ENCODE data around the gene PALM.

Gene PALM

GRCh38 chr19:789701-790060 lies 80.9 kb downstream of the PALM start:
- H3K36me3 ChIP-seq (replicated peaks; ENCODE audit: low read depth, low read length), result no peaks in the 10 kb centered on the region
- H3K4me2 ChIP-seq (ENCODE audit: low read length), result no peak overlapping the region
- no peak overlapping the region for H3K9ac ChIP-seq (ENCODE audit: low read length)
- H3K9me3 ChIP-seq (ENCODE audit: insufficient read depth, low read length), result no peaks in the 10 kb centered on the region
- no peaks in the 10 kb centered on the region for H3K4me1 ChIP-seq (ENCODE audit: low read length)
- H3K27ac ChIP-seq (ENCODE audit: low read length), result no peak overlapping the region
- no peaks in the 10 kb centered on the region for H3K27me3 ChIP-seq (ENCODE audit: low read depth, low read length)
- H3K79me2 ChIP-seq (ENCODE audit: low read length), result no peaks in the 10 kb centered on the region
- no peak overlapping the region for H2AFZ ChIP-seq (ENCODE audit: low read depth, low read length)
- H4K20me1 ChIP-seq (ENCODE audit: insufficient read depth, low read length), result no peaks in the 10 kb centered on the region
- TF ChIP-seq EZH2phosphoT487 (IDR thresholded peaks at IDR 0.05; ENCODE audit: low read depth) (no peak), CTCF (IDR thresholded peaks at IDR 0.05; ENCODE audit: low read depth, low read length) (no peak)
- no peak overlapping the region for H3K4me3 ChIP-seq (ENCODE audit: low read length)

- H3K9ac ChIP-seq (ENCODE audit: low read length), result no peak overlapping the region
These were observed 82.4 kb downstream of the PALM start for GRCh38 chr19:791007-791566.

GRCh38 chr19:791567-792305 lies 83.0 kb downstream of the PALM start:
- no peaks in the 10 kb centered on the region; the same call in 1 of the 2 replicates for H3K4me1 ChIP-seq (ENCODE audit: low read length)
- H2AFZ ChIP-seq (ENCODE audit: low read depth, low read length), result no peak overlapping the region
- no peak overlapping the region for H3K4me3 ChIP-seq (ENCODE audit: low read length)
- no peak overlapping the region for H3K4me2 ChIP-seq (ENCODE audit: low read length)
- TF ChIP-seq EZH2phosphoT487 (IDR thresholded peaks at IDR 0.05; ENCODE audit: low read depth) (no peak), CTCF (IDR thresholded peaks at IDR 0.05; ENCODE audit: low read depth, low read length) (no peak)
- no peaks in the 10 kb centered on the region for H3K9me3 ChIP-seq (ENCODE audit: insufficient read depth, low read length)
- no peaks in the 10 kb centered on the region for H3K79me2 ChIP-seq (ENCODE audit: low read length)
- H3K9ac ChIP-seq (ENCODE audit: low read length), result no peak overlapping the region
- no peaks in the 10 kb centered on the region for H4K20me1 ChIP-seq (ENCODE audit: insufficient read depth, low read length)
- H3K27me3 ChIP-seq (ENCODE audit: low read depth, low read length), result no peaks in the 10 kb centered on the region
- H3K36me3 ChIP-seq (replicated peaks; ENCODE audit: low read depth, low read length), result no peaks in the 10 kb centered on the region
- no peak overlapping the region for H3K27ac ChIP-seq (ENCODE audit: low read length)

More at GRCh38 chr19:791007-791566, 82.4 kb downstream of the PALM start:
- no peaks in the 10 kb centered on the region for H3K36me3 ChIP-seq (replicated peaks; ENCODE audit: low read depth, low read length)
- H3K4me1 ChIP-seq (ENCODE audit: low read length), result no peaks in the 10 kb centered on the region; the same call in 1 of the 2 replicates
- H3K79me2 ChIP-seq (ENCODE audit: low read length), result no peaks in the 10 kb centered on the region
- H3K27ac ChIP-seq (ENCODE audit: low read length), result no peak overlapping the region
- no peaks in the 10 kb centered on the region for H4K20me1 ChIP-seq (ENCODE audit: insufficient read depth, low read length)
- TF ChIP-seq EZH2phosphoT487 (IDR thresholded peaks at IDR 0.05; ENCODE audit: low read depth), result no peak
- TF ChIP-seq CTCF (IDR thresholded peaks at IDR 0.05; ENCODE audit: low read depth, low read length), result no peak
- no peak overlapping the region for H3K4me2 ChIP-seq (ENCODE audit: low read length)
- no peaks in the 10 kb centered on the region for H3K9me3 ChIP-seq (ENCODE audit: insufficient read depth, low read length)
- no peaks in the 10 kb centered on the region for H3K27me3 ChIP-seq (ENCODE audit: low read depth, low read length)
- H3K4me3 ChIP-seq (ENCODE audit: low read length), result no peak overlapping the region
- no peak overlapping the region for H2AFZ ChIP-seq (ENCODE audit: low read depth, low read length)

- TF ChIP-seq CTCF (IDR thresholded peaks at IDR 0.05; ENCODE audit: low read depth, low read length), result no peak
- TF ChIP-seq EZH2phosphoT487 (IDR thresholded peaks at IDR 0.05; ENCODE audit: low read depth), result no peak
- Histone ChIP-seq H3K4me2 (ENCODE audit: low read length) (no peak overlapping the region), H3K4me3 (ENCODE audit: low read length) (no peak overlapping the region), H3K9ac (ENCODE audit: low read length) (no peak overlapping the region), H3K36me3 (replicated peaks; ENCODE audit: low read depth, low read length) (no peaks in the 10 kb centered on the region), H3K27ac (ENCODE audit: low read length) (no peak overlapping the region), H3K4me1 (ENCODE audit: low read length) (no peaks in the 10 kb centered on the region; the same call in 1 of the 2 replicates), H4K20me1 (ENCODE audit: insufficient read depth, low read length) (no peaks in the 10 kb centered on the region), H2AFZ (ENCODE audit: low read depth, low read length) (no peak overlapping the region), H3K9me3 (ENCODE audit: insufficient read depth, low read length) (no peaks in the 10 kb centered on the region), H3K27me3 (ENCODE audit: low read depth, low read length) (no peaks in the 10 kb centered on the region), H3K79me2 (ENCODE audit: low read length) (peaks cover 2% of the 10 kb centered on the region; the same call in 1 of the 2 replicates)
These were observed 83.7 kb downstream of the PALM start for GRCh38 chr19:792306-792885.

Measured in OCI-LY3 (cell line).